Mesenchymal stem cell (in vitro differentiated cells and primary cell): ENCODE measurements around the gene PRKCZ.
A peak's percentile ranks its signal among the peaks of the same experiment; 100 is the strongest.

Experiments
- DNase-seq: peaks from one replicate; pipeline ENCODE4 v3.0.0-alpha.2; 2013
- H2AFZ ChIP-seq: one replicate; pipeline ENCODE4 v1.6.1; 2013; ENCODE audit warnings: low read depth, mild to moderate bottlenecking, control low read depth, inconsistent platforms, low read length, moderate library complexity
- H2AK5ac ChIP-seq: 2 replicates; pipeline ENCODE4 v1.6.1; 2013; ENCODE audit warnings: low read length, moderate library complexity, mild to moderate bottlenecking, inconsistent platforms; ENCODE audit not compliant: severe bottlenecking
- H2BK120ac ChIP-seq: one replicate; pipeline ENCODE4 v1.6.1; 2013; ENCODE audit warnings: low read depth, mild to moderate bottlenecking, inconsistent platforms, low read length, moderate library complexity
- H2BK12ac ChIP-seq, 2 experiments: one replicate each; pipeline ENCODE4 v1.6.1; 2013; ENCODE audit warnings: inconsistent platforms in 2 of 2, low read length in 2 of 2, mild to moderate bottlenecking in 2 of 2, moderate library complexity in 2 of 2, control low read depth in 1 of 2
- H2BK15ac ChIP-seq: one replicate; pipeline ENCODE4 v1.6.1; 2013; ENCODE audit warnings: mild to moderate bottlenecking, low read depth, inconsistent platforms; ENCODE audit not compliant: poor library complexity, severe bottlenecking
- H2BK5ac ChIP-seq: 2 replicates; pipeline ENCODE4 v1.6.1; 2013; ENCODE audit warnings: low read depth, mild to moderate bottlenecking, low read length, control low read depth, inconsistent platforms; ENCODE audit not compliant: poor library complexity, severe bottlenecking
- H3K14ac ChIP-seq, 2 experiments: one replicate each; pipeline ENCODE4 v1.6.1; 2013; ENCODE audit warnings: inconsistent platforms in 2 of 2, low read length in 2 of 2, control low read depth in 1 of 2, mild to moderate bottlenecking in 1 of 2, moderate library complexity in 1 of 2
- H3K18ac ChIP-seq, 2 experiments: one replicate each; pipeline ENCODE4 v1.6.1; 2013; ENCODE audit warnings: inconsistent platforms in 2 of 2, low read length in 2 of 2, control low read depth in 1 of 2, low read depth in 1 of 2, mild to moderate bottlenecking in 1 of 2
- H3K23ac ChIP-seq, 2 experiments: one replicate each; pipeline ENCODE4 v1.6.1; 2013; ENCODE audit warnings: inconsistent platforms in 2 of 2, low read length in 2 of 2, mild to moderate bottlenecking in 2 of 2, moderate library complexity in 2 of 2, control low read depth in 1 of 2
- H3K27ac ChIP-seq: 2 replicates; pipeline ENCODE4 v1.5.1; 2013; ENCODE audit warnings: mild to moderate bottlenecking, moderate library complexity, low read length, control low read depth, inconsistent platforms; ENCODE audit not compliant: poor library complexity, severe bottlenecking
- H3K27me3 ChIP-seq, 2 experiments: 2 replicates each; pipeline versions ENCODE4 v1.6.1 to v1.7.0; 2013; ENCODE audit warnings: low read length in 2 of 2, mild to moderate bottlenecking in 2 of 2, moderate library complexity in 2 of 2, control low read depth in 1 of 2, inconsistent platforms in 1 of 2; ENCODE audit not compliant: control insufficient read depth in 1 of 2, insufficient read depth in 1 of 2
- H3K36me3 ChIP-seq, 2 experiments: 2 replicates each; pipeline versions ENCODE4 v1.6.1 to v1.7.0; 2013; ENCODE audit warnings: low read length in 2 of 2, control low read depth in 1 of 2, inconsistent platforms in 1 of 2, low read depth in 1 of 2, mild to moderate bottlenecking in 1 of 2; ENCODE audit not compliant: insufficient read depth in 2 of 2, control insufficient read depth in 1 of 2
- H3K4ac ChIP-seq, 2 experiments: one replicate each; pipeline ENCODE4 v1.6.1; 2013; ENCODE audit warnings: inconsistent platforms in 2 of 2, low read length in 2 of 2, mild to moderate bottlenecking in 2 of 2, moderate library complexity in 2 of 2, control low read depth in 1 of 2, low read depth in 1 of 2
- H3K4me1 ChIP-seq: 2 replicates; pipeline ENCODE4 v1.6.1; 2013; ENCODE audit warnings: low read depth, low read length, control low read depth; ENCODE audit not compliant: control insufficient read depth, insufficient read depth
- H3K4me2 ChIP-seq: 2 replicates; pipeline ENCODE4 v1.6.1; 2013; ENCODE audit warnings: low read length, mild to moderate bottlenecking, inconsistent platforms; ENCODE audit not compliant: poor library complexity, severe bottlenecking
- H3K4me3 ChIP-seq, 2 experiments: 2 replicates each; pipeline versions ENCODE4 v1.5.1 to v1.7.0; 2013; ENCODE audit warnings: low read length in 2 of 2, mild to moderate bottlenecking in 2 of 2, control low read depth in 1 of 2, low read depth in 1 of 2; ENCODE audit not compliant: insufficient read depth in 1 of 2
- H3K79me1 ChIP-seq: replicated peaks from 2 replicates; pipeline ENCODE4 v1.6.1; 2013; ENCODE audit warnings: mild to moderate bottlenecking, control low read depth, low read length, inconsistent platforms; ENCODE audit not compliant: poor library complexity, severe bottlenecking
- H3K9ac ChIP-seq: 2 replicates; pipeline ENCODE4 v1.7.0; 2013; ENCODE audit warnings: mild to moderate bottlenecking, low read length, moderate library complexity
- H3K9me3 ChIP-seq: 2 replicates; pipeline ENCODE4 v1.7.0; 2013; ENCODE audit warnings: mild to moderate bottlenecking, low read length; ENCODE audit not compliant: control insufficient read depth
- H4K8ac ChIP-seq: one replicate; pipeline ENCODE4 v1.6.1; 2013; ENCODE audit warnings: inconsistent platforms, mild to moderate bottlenecking, low read length, moderate library complexity
- H4K91ac ChIP-seq: one replicate; pipeline ENCODE4 v1.6.1; 2013; ENCODE audit warnings: mild to moderate bottlenecking, low read length, inconsistent platforms
- WGBS: methylation state at CpG from one replicate; pipeline ENCODE4 v1.1.7; 2013; ENCODE audit warnings: mixed read lengths; 5-methylcytosine and 5-hydroxymethylcytosine counted together

The PRKCZ gene

DNA sequence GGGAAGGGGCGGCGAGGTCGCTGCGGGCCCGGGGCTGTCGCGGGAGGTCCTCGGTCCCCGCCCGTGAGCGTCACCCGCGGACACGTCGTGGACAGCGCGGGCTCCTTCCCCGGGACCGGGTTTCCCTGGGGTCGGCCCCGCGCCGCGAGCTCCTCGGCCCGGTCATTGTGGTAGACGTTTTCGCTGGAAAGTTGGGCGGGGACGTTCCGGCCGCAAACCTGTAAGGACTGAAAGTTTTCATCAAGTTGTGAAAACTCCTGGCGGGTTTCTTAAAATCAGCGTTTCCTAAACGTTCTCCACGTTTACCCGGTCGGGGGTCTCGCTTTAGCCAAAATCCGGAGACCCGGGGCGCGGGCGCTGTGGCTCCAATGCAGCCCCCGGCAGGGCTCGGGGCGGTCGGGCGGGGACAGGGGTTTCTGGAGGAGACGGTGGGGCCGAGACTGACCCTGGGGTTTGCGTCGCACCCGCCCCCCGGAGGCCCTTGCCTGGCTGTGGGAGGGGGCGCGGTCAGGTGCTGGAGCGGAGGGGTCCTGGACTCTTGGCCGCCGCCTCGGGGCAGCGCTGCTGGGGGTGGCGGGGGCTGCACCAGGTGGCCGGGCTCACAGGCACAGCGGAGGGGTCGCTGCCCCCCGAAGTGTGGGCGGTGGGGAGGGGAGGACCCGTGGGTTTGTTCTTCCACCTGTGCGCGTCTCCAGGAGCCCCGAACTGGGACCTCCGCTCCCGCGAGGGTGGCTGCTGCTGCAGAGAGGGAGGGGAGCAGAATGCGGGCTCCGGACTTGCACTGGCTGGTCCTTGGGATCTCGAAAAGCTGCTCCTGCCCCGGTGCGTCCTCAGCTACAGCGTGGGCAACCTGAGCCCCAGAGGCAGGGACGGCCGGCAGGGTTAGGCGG lies 827 bp downstream of the PRKCZ start:
- no peak overlapping the region for H2AK5ac ChIP-seq

GRCh38 chr1:2052054-2052679 lies 2.0 kb downstream of the PRKCZ start:
- Histone ChIP-seq H4K91ac (no peak overlapping the region), H3K36me3 (peaks cover 0 to 20% of the 10 kb centered on the region in 2 experiments), H2BK5ac (no peak overlapping the region), H3K23ac (no peak overlapping the region), H2BK12ac (no peak overlapping the region), H3K79me1 (peaks cover 38% of the 10 kb centered on the region), H3K4me2 (no peak overlapping the region), H3K9me3 (no peaks in the 10 kb centered on the region), H3K27ac (no peak overlapping the region), H3K14ac (no peak overlapping the region), H2BK120ac (no peak overlapping the region), H2AK5ac (no peak overlapping the region), H3K4me3 (no peak overlapping the region), H3K4me1 (peaks cover 31% of the 10 kb centered on the region), H2BK15ac (no peak overlapping the region), H3K9ac (no peak overlapping the region), H3K27me3 (peaks cover 0 to 50% of the 10 kb centered on the region in 2 experiments), H4K8ac (no peak overlapping the region), H3K4ac (no peak overlapping the region), H2AFZ (no peak overlapping the region), H3K18ac (no peak overlapping the region)
- 79% methylated on average over 16 of the region's 16 CpGs for WGBS
- no peak for DNase-seq

More for the DNA sequence above, 827 bp downstream of the PRKCZ start:
- no peak overlapping the region for H2BK12ac ChIP-seq
- no peak overlapping the region for H3K27ac ChIP-seq
- no peak overlapping the region for H3K9ac ChIP-seq
- H2BK15ac ChIP-seq, result no peak overlapping the region
- H3K27me3 ChIP-seq, result peaks cover 3 to 53% of the 10 kb centered on the region in 2 experiments
- no peaks in the 10 kb centered on the region for H3K9me3 ChIP-seq
- no peak overlapping the region for H4K91ac ChIP-seq
- H3K4ac ChIP-seq, result no peak overlapping the region
- H2BK120ac ChIP-seq, result no peak overlapping the region
- peak overlapping the region in 1 of 2 experiments; percentile 96 for H3K4me3 ChIP-seq
- DNase-seq, result no peak
- peaks cover 0 to 11% of the 10 kb centered on the region in 2 experiments for H3K36me3 ChIP-seq
- H2AFZ ChIP-seq, result no peak overlapping the region
- H3K4me2 ChIP-seq, result peak overlapping the region; percentile 86
- no peak overlapping the region for H3K18ac ChIP-seq
- WGBS, result 13% methylated on average over 72 of the region's 84 CpGs
- peaks cover 35% of the 10 kb centered on the region for H3K79me1 ChIP-seq
- no peak overlapping the region for H3K14ac ChIP-seq
- no peak overlapping the region for H3K23ac ChIP-seq
- H4K8ac ChIP-seq, result no peak overlapping the region
- peaks cover 33% of the 10 kb centered on the region for H3K4me1 ChIP-seq
- no peak overlapping the region for H2BK5ac ChIP-seq

- Histone ChIP-seq H2BK15ac (no peak overlapping the region), H2BK12ac (no peak overlapping the region), H2BK120ac (no peak overlapping the region), H4K91ac (no peak overlapping the region), H3K4me2 (no peak overlapping the region), H3K18ac (no peak overlapping the region), H3K79me1 (peaks cover 38% of the 10 kb centered on the region), H3K36me3 (peaks cover 0 to 24% of the 10 kb centered on the region in 2 experiments), H2AFZ (no peak overlapping the region), H3K9ac (no peak overlapping the region), H3K14ac (no peak overlapping the region), H3K23ac (no peak overlapping the region), H2AK5ac (no peak overlapping the region), H3K27ac (no peak overlapping the region), H2BK5ac (no peak overlapping the region), H3K4me1 (peaks cover 31% of the 10 kb centered on the region), H3K27me3 (peaks cover 0 to 48% of the 10 kb centered on the region in 2 experiments), H4K8ac (no peak overlapping the region), H3K4me3 (no peak overlapping the region), H3K4ac (no peak overlapping the region), H3K9me3 (no peaks in the 10 kb centered on the region)
- 91% methylated on average over 9 of the region's 10 CpGs for WGBS
- DNase-seq, result no peak
These were observed 2.5 kb downstream of the PRKCZ start for GRCh38 chr1:2052756-2053155.

DNA sequence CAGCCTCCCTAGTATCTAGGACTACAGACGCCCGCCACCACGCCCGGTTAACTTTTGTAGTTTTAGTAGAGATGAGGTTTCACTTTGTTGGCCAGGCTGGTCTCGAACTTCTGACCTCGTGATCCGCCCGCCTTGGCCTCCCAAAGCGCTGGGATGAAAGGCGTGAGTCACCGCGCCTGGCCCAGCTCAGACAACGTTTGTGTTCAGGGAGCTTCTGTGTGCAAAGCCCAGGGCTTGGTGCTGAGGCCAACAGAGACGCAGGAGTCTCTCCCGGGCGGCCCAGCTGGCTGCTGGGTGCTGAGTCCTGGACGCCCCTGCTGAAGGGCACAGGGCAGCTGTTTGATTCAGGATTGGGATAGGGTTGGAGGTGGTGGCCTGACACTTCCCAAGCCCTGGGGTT lies 3.0 kb downstream of the PRKCZ start:
- no peak overlapping the region for H3K18ac ChIP-seq
- H3K27ac ChIP-seq, result no peak overlapping the region
- no peak overlapping the region for H4K91ac ChIP-seq
- H2BK5ac ChIP-seq, result no peak overlapping the region
- no peak overlapping the region for H4K8ac ChIP-seq
- no peak overlapping the region for H3K23ac ChIP-seq
- peaks cover 31% of the 10 kb centered on the region for H3K4me1 ChIP-seq
- DNase-seq, result no peak
- H3K9ac ChIP-seq, result no peak overlapping the region
- H3K4ac ChIP-seq, result no peak overlapping the region
- H3K36me3 ChIP-seq, result peaks cover 0 to 24% of the 10 kb centered on the region in 2 experiments
- H2AFZ ChIP-seq, result no peak overlapping the region
- H3K4me2 ChIP-seq, result no peak overlapping the region
- H3K4me3 ChIP-seq, result no peak overlapping the region
- WGBS, result 87% methylated on average over 17 of the region's 17 CpGs
- H3K9me3 ChIP-seq, result no peaks in the 10 kb centered on the region
- no peak overlapping the region for H3K14ac ChIP-seq
- H2BK120ac ChIP-seq, result no peak overlapping the region
- H2BK15ac ChIP-seq, result no peak overlapping the region
- peaks cover 0 to 43% of the 10 kb centered on the region in 2 experiments for H3K27me3 ChIP-seq
- no peak overlapping the region for H2BK12ac ChIP-seq
- H3K79me1 ChIP-seq, result peaks cover 38% of the 10 kb centered on the region
- no peak overlapping the region for H2AK5ac ChIP-seq
